ENCODE results near the gene CMIP. TPM values are rescaled to one million over a fixed set of nuclear protein-coding genes. Genes with fewer than 3 reads are reported as not detected.

Gene CMIP
- total RNA-seq, 1 donor from 2014 or later: 46.6 TPM

DNA sequence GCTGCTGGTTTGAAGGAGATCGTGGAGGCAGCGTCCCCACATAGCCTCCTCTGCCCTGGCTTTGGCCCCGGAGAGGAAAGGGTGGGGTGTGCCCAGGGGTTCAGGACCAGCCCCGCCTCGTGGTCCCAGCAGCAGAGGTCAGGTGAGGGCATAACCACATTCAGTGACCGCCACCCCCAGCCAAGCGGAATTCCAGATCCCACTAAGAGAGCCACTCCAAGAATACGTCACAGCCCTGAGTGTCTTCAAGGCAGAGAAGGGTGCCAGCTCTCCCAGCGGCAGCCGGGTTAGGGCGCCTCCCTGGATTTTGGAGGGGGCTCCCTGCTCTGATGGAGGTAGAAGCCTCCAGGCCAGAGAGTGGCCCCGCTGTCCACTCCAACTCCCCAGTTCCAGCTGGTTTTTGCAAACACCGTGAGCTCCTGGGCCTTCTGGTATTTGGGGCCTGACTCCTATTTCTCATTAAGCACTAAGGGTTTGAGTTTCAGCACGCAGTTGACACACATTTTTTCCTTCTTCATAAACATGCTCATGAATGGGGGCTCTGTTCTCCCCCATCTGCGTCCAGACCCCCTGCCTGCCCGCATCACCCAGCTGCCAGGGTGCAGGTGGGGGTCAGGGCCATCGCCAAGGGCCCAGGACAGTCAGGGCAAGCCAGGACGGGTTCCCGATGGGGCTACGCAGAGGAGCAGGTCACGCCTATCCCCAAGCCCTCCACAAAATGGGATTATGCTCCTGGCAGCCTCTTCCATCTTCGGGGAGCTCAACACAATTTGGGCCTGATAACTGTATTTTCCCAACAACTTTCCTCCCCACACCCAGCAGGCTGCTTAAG, 236.1 kb downstream of the CMIP start:
- DNase-seq (ENCODE audit: extremely low spot score, unreplicated experiment): no peak
- Mint-ChIP-seq H3K4me3 (no peak overlapping the region), H3K27ac (no peak overlapping the region), H3K9me3 (no peaks in the 10 kb centered on the region), H3K36me3 (peaks cover 9% of the 10 kb centered on the region), H3K4me1 (ENCODE audit: unreplicated experiment) (peaks cover 6% of the 10 kb centered on the region), H3K27me3 (no peaks in the 10 kb centered on the region)
- TF ChIP-seq, protein P1, sequence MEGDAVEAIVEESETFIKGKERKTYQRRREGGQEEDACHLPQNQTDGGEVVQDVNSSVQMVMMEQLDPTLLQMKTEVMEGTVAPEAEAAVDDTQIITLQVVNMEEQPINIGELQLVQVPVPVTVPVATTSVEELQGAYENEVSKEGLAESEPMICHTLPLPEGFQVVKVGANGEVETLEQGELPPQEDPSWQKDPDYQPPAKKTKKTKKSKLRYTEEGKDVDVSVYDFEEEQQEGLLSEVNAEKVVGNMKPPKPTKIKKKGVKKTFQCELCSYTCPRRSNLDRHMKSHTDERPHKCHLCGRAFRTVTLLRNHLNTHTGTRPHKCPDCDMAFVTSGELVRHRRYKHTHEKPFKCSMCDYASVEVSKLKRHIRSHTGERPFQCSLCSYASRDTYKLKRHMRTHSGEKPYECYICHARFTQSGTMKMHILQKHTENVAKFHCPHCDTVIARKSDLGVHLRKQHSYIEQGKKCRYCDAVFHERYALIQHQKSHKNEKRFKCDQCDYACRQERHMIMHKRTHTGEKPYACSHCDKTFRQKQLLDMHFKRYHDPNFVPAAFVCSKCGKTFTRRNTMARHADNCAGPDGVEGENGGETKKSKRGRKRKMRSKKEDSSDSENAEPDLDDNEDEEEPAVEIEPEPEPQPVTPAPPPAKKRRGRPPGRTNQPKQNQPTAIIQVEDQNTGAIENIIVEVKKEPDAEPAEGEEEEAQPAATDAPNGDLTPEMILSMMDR (conservative IDR thresholded peaks at IDR 0.05): no peak

DNA sequence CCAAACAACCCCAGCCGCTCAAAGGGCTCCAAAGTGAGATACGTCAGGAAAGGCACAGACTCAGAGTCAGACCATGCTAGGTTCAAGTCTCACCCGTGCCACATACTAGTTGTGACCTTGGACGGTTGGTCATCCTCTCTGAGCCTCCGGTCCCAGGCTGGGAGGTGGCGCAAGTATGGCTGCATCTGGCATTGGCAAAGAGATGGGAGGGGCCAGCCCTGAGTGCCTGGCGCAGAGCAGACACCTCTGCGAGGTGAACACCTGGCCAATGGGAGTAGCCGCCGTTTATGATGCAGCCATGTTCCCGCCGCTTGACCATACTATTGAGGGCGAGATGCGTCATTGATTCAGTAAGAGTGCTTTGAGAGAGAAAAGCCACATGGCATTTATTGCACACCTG, 236.7 kb downstream of the CMIP start:
- H3K4me3 Mint-ChIP-seq: no peak overlapping the region
- no peaks in the 10 kb centered on the region for H3K27me3 Mint-ChIP-seq
- DNase-seq (ENCODE audit: extremely low spot score, unreplicated experiment): no peak
- no peaks in the 10 kb centered on the region for H3K9me3 Mint-ChIP-seq
- peaks cover 9% of the 10 kb centered on the region for H3K36me3 Mint-ChIP-seq
- H3K4me1 Mint-ChIP-seq (ENCODE audit: unreplicated experiment): peaks cover 6% of the 10 kb centered on the region
- no peak overlapping the region for H3K27ac Mint-ChIP-seq
- TF ChIP-seq, protein P1 (conservative IDR thresholded peaks at IDR 0.05): no peak

GRCh38 chr16:81684242-81684837, 239.7 kb downstream of the CMIP start:
- no peak overlapping the region for H3K27ac Mint-ChIP-seq
- DNase-seq (ENCODE audit: extremely low spot score, unreplicated experiment): no peak
- H3K36me3 Mint-ChIP-seq: no peaks in the 10 kb centered on the region
- no peaks in the 10 kb centered on the region for H3K4me1 Mint-ChIP-seq (ENCODE audit: unreplicated experiment)
- H3K4me3 Mint-ChIP-seq: no peak overlapping the region
- TF ChIP-seq, protein P1 (conservative IDR thresholded peaks at IDR 0.05): no peak
- no peaks in the 10 kb centered on the region for H3K27me3 Mint-ChIP-seq
- H3K9me3 Mint-ChIP-seq: no peaks in the 10 kb centered on the region

- Mint-ChIP-seq H3K27me3 (no peaks in the 10 kb centered on the region), H3K9me3 (no peaks in the 10 kb centered on the region), H3K27ac (no peak overlapping the region), H3K4me3 (no peak overlapping the region), H3K4me1 (ENCODE audit: unreplicated experiment) (no peaks in the 10 kb centered on the region), H3K36me3 (no peaks in the 10 kb centered on the region)
- no peak for DNase-seq (ENCODE audit: extremely low spot score, unreplicated experiment)
- TF ChIP-seq, protein P1 (conservative IDR thresholded peaks at IDR 0.05): no peak
Measured at GRCh38 chr16:81684901-81685300, 240.3 kb downstream of the CMIP start.

GRCh38 chr16:81686391-81687130, 242.0 kb downstream of the CMIP start:
- TF ChIP-seq, protein P1 (conservative IDR thresholded peaks at IDR 0.05): no peak
- no peaks in the 10 kb centered on the region for H3K27me3 Mint-ChIP-seq
- no peaks in the 10 kb centered on the region for H3K4me1 Mint-ChIP-seq (ENCODE audit: unreplicated experiment)
- no peak overlapping the region for H3K27ac Mint-ChIP-seq
- H3K36me3 Mint-ChIP-seq: peaks cover under 1% of the 10 kb centered on the region
- no peak overlapping the region for H3K4me3 Mint-ChIP-seq
- no peak for DNase-seq (ENCODE audit: extremely low spot score, unreplicated experiment)
- H3K9me3 Mint-ChIP-seq: no peaks in the 10 kb centered on the region
